ENCODE results near the gene SMLR1. TPM values are rescaled to one million over a fixed set of nuclear protein-coding genes. Genes with fewer than 3 reads are reported as not detected.

Gene SMLR1
- total RNA-seq, 4 donors from 2014 or later: not detected

- DNase-seq: no peak
- intact Hi-C loops (cut with DNase I; ENCODE audit: low total_unique reads) (no loop called here), in situ Hi-C loops (cut with MboI; ENCODE audit: low pct_ligation_motif_present in 1 of 4, low pct_unique_long_range_greater_than_20kb in 1 of 4, low sequenced_read_pairs in 3 of 4) (loop anchor here in 1 of 4 donors (10.0 kb wide), 1 partner anchor 522 kb away; no protein-coding TSS in a partner anchor)
- H3K4me1 ChIP-seq: no peaks in the 10 kb centered on the region
- WGBS, 2 donors (ENCODE audit: low coverage in 1 of 2): 80 to 82% methylated on average over 7 of the region's 7 CpGs
- H3K9me3 ChIP-seq: no peaks in the 10 kb centered on the region
- no peaks in the 10 kb centered on the region for H3K36me3 ChIP-seq
- peak overlapping the region in 1 of 4 donors; percentile 12 for H3K27ac ChIP-seq
- H3K4me3 ChIP-seq: no peak overlapping the region
- no peak for TF ChIP-seq CTCF (IDR thresholded peaks at IDR 0.05)
- no peak for TF ChIP-seq POLR2A (IDR thresholded peaks at IDR 0.05)
- TF ChIP-seq EP300 (IDR thresholded peaks at IDR 0.05; ENCODE audit: low read depth): no peak
- TF ChIP-seq POLR2AphosphoS5 (IDR thresholded peaks at IDR 0.05): no peak
- no peaks in the 10 kb centered on the region for H3K27me3 ChIP-seq
Measured at GRCh38 chr6:130847001-130847910, 20.1 kb downstream of the SMLR1 start.

- H3K27me3 ChIP-seq: no peaks in the 10 kb centered on the region
- intact Hi-C loops (cut with DNase I; ENCODE audit: low total_unique reads): loop anchor here (1.0 kb wide), 1 partner anchor 19 kb away; no protein-coding TSS in a partner anchor
- peaks cover 0 to 4% (median 0%) of the 10 kb centered on the region in 4 donors for H3K4me1 ChIP-seq
- DNase-seq: no peak
- 81 to 100% methylated on average over 1 to 2 of the region's 2 CpGs for WGBS, 2 donors (ENCODE audit: low coverage in 1 of 2)
- no peak overlapping the region for H3K27ac ChIP-seq
- in situ Hi-C loops (cut with MboI; ENCODE audit: low pct_ligation_motif_present in 1 of 4, low pct_unique_long_range_greater_than_20kb in 1 of 4, low sequenced_read_pairs in 3 of 4): loop anchor here in 1 of 4 donors (10.0 kb wide), 1 partner anchor 524 kb away; no protein-coding TSS in a partner anchor
- no peaks in the 10 kb centered on the region for H3K36me3 ChIP-seq
- no peak overlapping the region for H3K4me3 ChIP-seq
- TF ChIP-seq POLR2A (IDR thresholded peaks at IDR 0.05): no peak
- no peak for TF ChIP-seq POLR2AphosphoS5 (IDR thresholded peaks at IDR 0.05)
- TF ChIP-seq EP300 (IDR thresholded peaks at IDR 0.05; ENCODE audit: low read depth): no peak
- TF ChIP-seq CTCF (IDR thresholded peaks at IDR 0.05): no peak
- no peaks in the 10 kb centered on the region for H3K9me3 ChIP-seq
Measured at GRCh38 chr6:130848945-130849344, 21.7 kb downstream of the SMLR1 start.

GRCh38 chr6:130849594-130849993 is 22.4 kb downstream of the SMLR1 start:
- DNase-seq: no peak
- in situ Hi-C loops (cut with MboI; ENCODE audit: low pct_ligation_motif_present in 1 of 4, low pct_unique_long_range_greater_than_20kb in 1 of 4, low sequenced_read_pairs in 3 of 4) (loop anchor here in 1 of 4 donors (10.0 kb wide), 1 partner anchor 525 kb away; no protein-coding TSS in a partner anchor), intact Hi-C loops (cut with DNase I; ENCODE audit: low total_unique reads) (loop anchor here (1.0 kb wide), 1 partner anchor 19 kb away; no protein-coding TSS in a partner anchor)
- peaks cover 0 to 5% (median 0%) of the 10 kb centered on the region in 4 donors for H3K4me1 ChIP-seq
- TF ChIP-seq CTCF (IDR thresholded peaks at IDR 0.05) (no peak), EP300 (IDR thresholded peaks at IDR 0.05; ENCODE audit: low read depth) (no peak), POLR2AphosphoS5 (IDR thresholded peaks at IDR 0.05) (no peak), POLR2A (IDR thresholded peaks at IDR 0.05) (no peak)
- H3K27me3 ChIP-seq: no peaks in the 10 kb centered on the region
- no peak overlapping the region for H3K27ac ChIP-seq
- no peaks in the 10 kb centered on the region for H3K36me3 ChIP-seq
- no peaks in the 10 kb centered on the region for H3K9me3 ChIP-seq
- 70 to 86% methylated on average over 1 of the region's 1 CpG for WGBS, 2 donors (ENCODE audit: low coverage in 1 of 2)
- H3K4me3 ChIP-seq: no peak overlapping the region

- no peak overlapping the region for H3K27ac ChIP-seq
- in situ Hi-C loops (cut with MboI; ENCODE audit: low pct_ligation_motif_present in 1 of 4, low pct_unique_long_range_greater_than_20kb in 1 of 4, low sequenced_read_pairs in 3 of 4): loop anchor here in 2 of 4 donors (25.0 kb wide), 1 partner anchor 539 kb away; no protein-coding TSS in a partner anchor
- intact Hi-C loops (cut with DNase I; ENCODE audit: low total_unique reads): no loop called here
- WGBS, 2 donors (ENCODE audit: low coverage in 1 of 2): 73 to 81% methylated on average over 1 of the region's 1 CpG
- no peak for TF ChIP-seq CTCF (IDR thresholded peaks at IDR 0.05)
- no peak for TF ChIP-seq EP300 (IDR thresholded peaks at IDR 0.05; ENCODE audit: low read depth)
- no peak for TF ChIP-seq POLR2A (IDR thresholded peaks at IDR 0.05)
- TF ChIP-seq POLR2AphosphoS5 (IDR thresholded peaks at IDR 0.05): no peak
- H3K4me3 ChIP-seq: no peak overlapping the region
- no peaks in the 10 kb centered on the region for H3K36me3 ChIP-seq
- DNase-seq: no peak
- H3K9me3 ChIP-seq: no peaks in the 10 kb centered on the region
- H3K4me1 ChIP-seq: peaks cover 0 to 5% (median 0%) of the 10 kb centered on the region in 4 donors
- H3K27me3 ChIP-seq: no peaks in the 10 kb centered on the region
Measured at GRCh38 chr6:130851026-130851425, 23.8 kb downstream of the SMLR1 start.

All from transverse colon (tissue), 4 donors.